GM18867 (cell line): ENCODE measurements around the gene HSD17B13.

Source experiments
- ATAC-seq: cut with Tn5 transposase; IDR thresholded peaks from one replicate; pipeline ENCODE4 v1.9.1; 2021; ENCODE audit warnings: mild to moderate bottlenecking, moderate library complexity; ENCODE audit not compliant: unreplicated experiment

The HSD17B13 gene

DNA sequence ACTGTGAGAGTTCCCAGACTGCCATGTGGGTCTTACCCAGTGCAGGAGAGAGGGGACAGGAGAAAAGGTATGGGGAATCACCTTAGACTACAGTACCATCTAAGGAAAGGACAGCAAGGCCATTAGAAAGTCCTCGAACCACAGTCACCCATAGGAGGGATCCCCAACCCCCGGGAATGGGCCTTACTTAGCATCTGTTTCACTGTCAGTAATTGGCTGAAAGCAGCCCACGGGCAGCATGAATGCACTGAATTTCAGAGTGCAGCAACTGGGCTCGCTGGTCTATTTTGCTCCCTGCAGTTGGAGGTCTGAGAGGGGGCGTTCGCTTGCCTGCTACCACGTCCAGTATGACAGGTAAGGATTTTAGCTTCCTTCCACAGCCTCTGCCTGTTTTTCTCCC lies 51.9 kb downstream of the HSD17B13 start:
- ATAC-seq, result no peak

DNA sequence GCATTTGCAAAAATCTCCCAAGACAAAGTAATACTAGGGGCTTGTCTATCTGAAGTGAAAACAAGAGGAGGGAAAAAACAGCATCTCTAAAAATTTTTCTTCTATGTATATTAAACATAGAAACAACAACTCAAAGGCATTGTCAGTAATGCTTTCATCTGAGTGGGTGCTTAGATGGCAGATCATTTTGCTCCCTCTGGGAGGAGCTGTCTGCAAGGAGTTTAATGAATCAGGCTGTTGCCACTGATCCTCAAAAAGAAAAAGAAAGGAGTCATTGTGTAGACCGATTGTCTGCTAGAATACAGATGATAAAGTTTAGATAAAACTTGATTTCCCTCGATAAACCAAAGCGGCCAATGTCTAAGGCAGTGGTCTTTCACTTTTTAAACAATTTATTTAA lies 52.5 kb downstream of the HSD17B13 start:
- no peak for ATAC-seq

DNA sequence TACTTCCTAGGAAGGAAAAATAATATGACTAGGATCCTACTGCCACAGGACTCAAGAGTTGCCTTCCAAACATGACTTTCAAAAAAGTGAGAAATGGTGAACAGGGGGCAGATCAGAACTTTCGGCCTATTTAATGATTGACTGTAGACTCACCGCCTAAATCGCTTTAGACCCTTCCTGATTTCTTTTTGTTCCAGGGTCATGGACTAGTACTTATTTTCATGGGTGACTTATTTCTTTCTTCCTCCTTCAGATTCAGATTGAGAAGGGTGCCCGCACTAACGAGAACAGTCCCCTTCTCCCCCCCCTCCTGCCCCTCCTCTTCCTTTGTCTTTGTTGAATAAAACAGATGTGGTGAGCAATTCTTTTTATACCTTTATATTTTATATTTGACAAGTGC lies 54.3 kb downstream of the HSD17B13 start:
- ATAC-seq, result no peak

DNA sequence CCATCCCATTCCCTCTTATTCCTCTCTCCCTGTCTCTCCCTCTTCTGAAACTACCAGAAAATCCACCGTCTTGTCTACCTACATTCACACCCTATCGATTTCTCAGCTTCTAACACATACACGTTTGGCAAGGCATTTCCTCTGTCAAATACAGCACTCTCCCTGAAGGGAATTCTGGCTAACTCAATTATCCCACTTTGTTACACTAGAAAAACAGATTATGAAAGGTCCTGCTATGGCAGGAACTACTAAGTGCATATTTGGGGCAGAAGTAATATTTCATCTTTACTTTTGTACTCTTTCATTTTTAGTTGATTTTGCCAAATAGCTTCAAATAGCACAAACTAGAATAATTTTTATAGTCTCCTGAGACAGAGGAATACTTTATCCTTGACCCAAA lies 55.7 kb downstream of the HSD17B13 start:
- ATAC-seq, result no peak

DNA sequence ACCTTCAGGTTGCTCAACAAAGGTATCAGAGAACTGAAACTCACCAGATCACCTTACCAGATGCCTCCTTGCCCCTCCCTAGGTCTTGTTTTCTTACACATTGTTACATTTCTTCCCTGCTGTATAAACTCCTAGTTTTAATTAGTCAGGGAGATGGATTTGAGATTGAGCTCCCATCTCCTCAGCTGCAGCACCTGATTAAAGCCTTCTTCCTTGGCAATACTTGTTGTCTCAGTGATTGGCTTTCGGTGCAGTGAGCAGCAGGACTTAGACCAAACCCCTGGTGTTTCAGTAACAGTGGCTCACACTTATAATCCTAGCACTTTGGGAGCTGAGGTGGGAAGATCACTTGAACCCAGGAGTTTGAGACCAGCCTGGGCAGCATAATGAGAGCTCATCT lies 59.8 kb downstream of the HSD17B13 start:
- no peak for ATAC-seq

DNA sequence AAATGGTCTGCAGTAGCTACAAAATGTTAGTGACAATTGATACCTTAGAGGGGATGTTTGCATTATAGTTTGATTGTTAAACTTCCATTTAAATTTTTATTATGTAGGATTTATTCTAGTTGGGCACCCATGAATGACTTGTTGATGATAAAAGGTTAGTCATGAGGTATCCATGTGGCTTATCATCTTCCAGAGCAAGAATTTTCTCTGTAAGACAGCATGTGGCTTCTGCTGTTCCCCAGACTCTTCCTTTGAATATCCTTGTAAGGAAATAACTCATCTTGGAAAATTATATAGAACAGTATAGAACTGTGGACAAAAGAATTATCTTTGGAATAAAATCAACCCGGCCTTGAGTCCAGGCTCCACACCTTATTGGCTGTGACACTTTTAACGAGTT lies 62.2 kb downstream of the HSD17B13 start:
- no peak for ATAC-seq

DNA sequence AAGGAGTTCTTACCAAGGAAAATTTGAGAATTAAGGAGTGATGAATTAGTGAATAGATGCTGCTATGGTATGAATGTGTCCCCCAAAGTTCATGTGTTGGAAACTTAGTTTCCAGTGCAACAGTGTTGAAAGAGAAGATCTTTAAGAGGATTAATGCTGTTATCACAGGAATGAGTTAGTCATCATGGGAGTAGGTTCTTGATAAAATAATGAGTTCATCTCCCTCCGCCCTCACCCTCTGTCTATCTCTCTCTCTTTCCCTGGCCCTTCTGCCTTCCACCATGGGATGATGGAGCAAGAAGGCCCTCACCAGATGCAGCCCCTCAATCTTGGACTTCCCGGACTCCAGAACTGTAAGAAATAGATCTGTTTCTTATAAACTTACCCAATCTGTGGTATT lies 64.0 kb downstream of the HSD17B13 start:
- no peak for ATAC-seq

DNA sequence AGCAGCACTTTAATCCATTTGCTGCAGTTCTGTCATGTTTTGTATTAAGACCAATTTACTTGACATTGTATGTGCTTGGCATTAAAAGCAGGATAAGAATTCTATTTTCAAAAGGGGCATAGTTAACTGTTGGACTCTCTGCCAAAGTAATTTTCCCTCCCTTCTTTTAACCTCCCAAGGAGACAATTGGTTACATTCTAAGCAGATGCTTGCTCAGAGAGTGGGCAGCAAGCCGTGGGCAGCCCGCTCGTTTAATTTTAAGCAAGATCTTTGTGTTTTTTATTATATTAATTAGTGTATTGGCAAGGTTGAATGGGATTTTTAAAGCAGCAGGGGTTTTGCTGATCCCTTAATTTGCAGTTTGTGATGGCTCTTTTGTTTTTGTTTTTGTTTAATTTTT lies 65.2 kb downstream of the HSD17B13 start:
- ATAC-seq, result no peak

DNA sequence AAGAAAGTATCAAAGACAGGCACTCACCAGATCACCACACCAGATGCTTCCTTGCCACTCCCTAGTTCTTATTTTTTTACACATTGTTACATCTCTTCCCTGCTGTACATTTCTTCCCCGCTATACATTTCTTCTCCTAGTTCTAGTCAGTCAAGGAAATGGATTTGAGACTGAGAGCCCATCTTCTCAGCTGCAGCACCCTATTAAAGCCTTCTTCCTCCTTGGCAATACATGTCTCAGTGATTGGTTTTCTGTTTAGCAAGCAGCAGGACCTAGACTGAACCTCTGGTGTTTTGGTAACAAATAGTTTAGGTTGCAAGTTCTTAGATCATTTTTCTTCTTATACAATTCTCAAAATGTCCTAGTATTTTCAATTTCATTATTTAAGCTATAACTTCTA lies 66.9 kb downstream of the HSD17B13 start:
- ATAC-seq, result no peak
